Fibroblast of pulmonary artery (primary cell): ENCODE measurements around the gene CLIC5.
A peak's percentile ranks its signal among the peaks of the same experiment; 100 is the strongest.

Experiments used
- DNase-seq: peaks from one replicate; pipeline ENCODE4 v3.0.0-alpha.2; 2010; ENCODE audit warnings: low read depth
- H3K4me3 ChIP-seq: replicated peaks from 2 replicates; pipeline ENCODE4 v1.5.1; 2011; ENCODE audit warnings: low read depth, mild to moderate bottlenecking, control low read depth, low read length, moderate library complexity
- CTCF ChIP-seq: IDR thresholded peaks from 2 replicates; pipeline ENCODE4 v1.5.1; 2011; ENCODE audit warnings: mild to moderate bottlenecking, control low read depth, low read length, inconsistent platforms; ENCODE audit errors: missing control alignments

Gene CLIC5

DNA sequence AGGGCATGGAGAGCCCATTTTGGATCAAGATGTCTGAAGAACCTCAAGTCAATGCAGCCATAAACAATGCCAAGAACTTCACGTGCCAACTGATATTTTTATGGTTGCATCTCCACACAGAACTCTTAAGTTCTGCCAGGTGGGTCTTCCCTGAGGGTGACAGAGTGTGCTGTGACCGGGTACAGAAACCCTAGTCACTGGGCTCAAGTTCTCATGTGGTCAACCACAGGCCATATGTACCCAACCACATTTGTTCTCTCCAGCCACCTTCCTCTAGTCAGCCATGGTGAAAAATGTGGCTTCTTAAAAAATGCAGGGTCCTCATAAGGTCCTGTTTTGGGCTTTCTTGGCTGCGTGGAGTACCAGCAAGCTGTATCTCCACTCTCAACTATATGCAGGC is 48.9 kb downstream of the CLIC5 start:
- H3K4me3 ChIP-seq, result no peak overlapping the region
- TF ChIP-seq CTCF, result no peak
- no peak for DNase-seq

- no peak for DNase-seq
- no peak overlapping the region for H3K4me3 ChIP-seq
- no peak for TF ChIP-seq CTCF
These were observed 49.3 kb downstream of the CLIC5 start for GRCh38 chr6:45966340-45966739.

DNA sequence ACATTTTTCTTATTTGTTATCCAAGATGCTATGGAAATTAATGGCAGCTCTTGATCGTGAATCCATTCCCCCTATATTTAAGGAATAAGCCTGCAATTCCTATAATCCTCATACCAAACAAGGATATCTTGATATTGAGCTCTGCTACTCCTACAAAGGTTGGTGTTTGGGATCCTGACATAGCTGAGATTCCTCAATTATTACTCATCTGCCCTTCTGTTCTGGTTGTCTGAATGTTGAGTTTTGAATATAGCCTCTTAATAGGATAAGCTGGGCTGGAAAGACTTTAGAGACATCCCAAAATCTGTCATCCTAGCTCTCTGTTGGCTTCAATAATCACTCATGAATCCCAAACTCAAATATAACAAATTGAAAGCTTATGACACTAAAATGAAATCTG is 49.9 kb downstream of the CLIC5 start:
- H3K4me3 ChIP-seq, result no peak overlapping the region
- no peak for TF ChIP-seq CTCF
- peak; percentile 66 for DNase-seq

GRCh38 chr6:45965007-45965406 is 50.7 kb downstream of the CLIC5 start:
- peak; percentile 24 for DNase-seq
- H3K4me3 ChIP-seq, result no peak overlapping the region
- TF ChIP-seq CTCF, result no peak

GRCh38 chr6:45964300-45964699 is 51.4 kb downstream of the CLIC5 start:
- TF ChIP-seq CTCF, result no peak
- H3K4me3 ChIP-seq, result no peak overlapping the region
- no peak for DNase-seq

DNA sequence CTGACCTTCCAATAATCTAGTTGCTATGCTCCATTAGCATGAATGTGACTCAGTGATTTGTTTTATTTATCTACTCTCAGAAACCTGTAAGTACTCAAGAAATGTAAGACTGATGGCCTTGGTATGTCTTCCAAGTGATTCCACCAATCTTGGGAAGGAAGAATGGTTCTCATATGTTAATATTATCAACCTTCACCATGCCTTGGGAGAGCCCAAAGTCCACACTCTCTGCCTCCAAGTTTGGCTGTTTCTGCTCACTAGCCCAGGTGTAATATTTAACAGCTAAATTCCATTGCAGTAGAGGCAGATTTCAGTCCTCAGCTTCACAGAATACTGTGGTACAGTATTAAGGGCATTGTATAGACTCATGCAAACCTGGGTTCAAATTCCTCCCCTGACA is 51.8 kb downstream of the CLIC5 start:
- H3K4me3 ChIP-seq, result no peak overlapping the region
- TF ChIP-seq CTCF, result no peak
- no peak for DNase-seq

DNA sequence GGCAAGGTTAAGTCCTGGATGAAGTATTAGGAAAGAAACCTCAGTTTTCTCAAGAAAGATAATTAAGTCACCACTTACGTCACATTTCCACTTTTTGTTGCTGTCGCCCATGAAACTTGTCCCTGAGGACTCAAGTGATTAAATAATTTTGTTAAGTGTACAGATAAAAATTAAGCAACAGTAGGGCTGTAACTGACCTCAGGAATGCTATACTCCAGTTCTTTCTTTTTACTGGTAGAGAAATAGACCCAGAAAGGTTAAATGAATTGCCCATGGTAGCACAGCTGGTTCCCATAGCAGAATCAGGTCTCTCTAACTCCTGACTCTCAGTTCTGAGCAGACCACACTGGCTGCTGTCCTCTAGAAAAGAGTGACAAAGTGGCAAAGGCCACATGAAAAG is 54.5 kb downstream of the CLIC5 start:
- H3K4me3 ChIP-seq, result no peak overlapping the region
- no peak for TF ChIP-seq CTCF
- DNase-seq, result peak; percentile 45
